Suprapubic skin (tissue), 3 donors: ENCODE results near the gene RASAL3.

Source experiments
- CTCF ChIP-seq, 2 donors: fragments of 200-600 bp in 1 of 2; fragments of 450-650 bp in 1 of 2; sonication (generic) in 1 of 2; IDR thresholded peaks; one replicate each; pipeline ENCODE4 v1.5.1; 2016 to 2019; ENCODE audit warnings: antibody characterized with exemption in 2 of 2, mild to moderate bottlenecking in 1 of 2, moderate library complexity in 1 of 2
- POLR2A ChIP-seq, 2 donors: fragments of 450-650 bp; IDR thresholded peaks; one replicate each; pipeline ENCODE4 v1.6.1; 2017; ENCODE audit warnings: antibody characterized with exemption in 2 of 2, mild to moderate bottlenecking in 2 of 2, moderate library complexity in 2 of 2

GRCh38 chr19:15506074-15506571, 41.8 kb upstream of the RASAL3 start:
- TF ChIP-seq POLR2A (IDR thresholded peaks at IDR 0.05) (no peak), CTCF (IDR thresholded peaks at IDR 0.05) (no peak)
